Ascending aorta (tissue), 2 donors: ENCODE measurements around the gene ISG20L2. TPM values are rescaled to one million over a fixed set of nuclear protein-coding genes. Genes with fewer than 3 reads are reported as not detected.

Experiments
- DNase-seq, 2 donors: peaks; one replicate each; pipeline ENCODE4 v3.0.0-alpha.2; 2019; ENCODE audit warnings: low spot score in 2 of 2
- H3K27ac ChIP-seq, 2 donors: fragments of 200-600 bp; sonication (generic); one replicate each; pipeline ENCODE4 v1.5.1; 2016 to 2017; ENCODE audit warnings: mild to moderate bottlenecking in 1 of 2
- H3K27me3 ChIP-seq: fragments of 200-600 bp; sonication (generic); one replicate; pipeline ENCODE4 v1.5.1; 2017
- H3K36me3 ChIP-seq, 2 donors: fragments of 200-600 bp; sonication (generic); one replicate each; pipeline ENCODE4 v1.5.1; 2016
- H3K4me1 ChIP-seq, 2 donors: fragments of 200-600 bp; sonication (generic); one replicate each; pipeline ENCODE4 v1.5.1; 2016 to 2017; ENCODE audit warnings: mild to moderate bottlenecking in 1 of 2
- H3K4me3 ChIP-seq, 2 donors: fragments of 200-600 bp; sonication (generic); one replicate each; pipeline ENCODE4 v1.5.1; 2016 to 2017; ENCODE audit warnings: mild to moderate bottlenecking in 1 of 2
- H3K9me3 ChIP-seq, 2 donors: fragments of 200-600 bp; sonication (generic); one replicate each; pipeline ENCODE4 v1.5.1; 2016
- intact Hi-C: fragments of 100-400 bp; cut with DNase I; formaldehyde crosslinking; loops from one replicate; pipeline ENCODE4 v1.15.1; 2023
- total RNA-seq: library from RNA; depleted of rRNA; stranded (reverse); fragments of >200 nt; gene quantifications from one replicate; pipeline ENCODE4 v1.1.0, GENCODE V29; 2016
- TF ChIP-seq, protein P1 (sequence below), 3 experiments: fragments of 200-600 bp in 2 of 3; fragments of 450-650 bp in 1 of 3; sonication (generic) in 2 of 3; IDR thresholded peaks; one replicate each; pipeline ENCODE4 v1.5.1; 2016 to 2019; ENCODE audit warnings: antibody characterized with exemption in 3 of 3, mild to moderate bottlenecking in 1 of 3, moderate library complexity in 1 of 3

ISG20L2 gene
- total RNA-seq, 1 donor from 2014 or later: 7.8 TPM

DNA sequence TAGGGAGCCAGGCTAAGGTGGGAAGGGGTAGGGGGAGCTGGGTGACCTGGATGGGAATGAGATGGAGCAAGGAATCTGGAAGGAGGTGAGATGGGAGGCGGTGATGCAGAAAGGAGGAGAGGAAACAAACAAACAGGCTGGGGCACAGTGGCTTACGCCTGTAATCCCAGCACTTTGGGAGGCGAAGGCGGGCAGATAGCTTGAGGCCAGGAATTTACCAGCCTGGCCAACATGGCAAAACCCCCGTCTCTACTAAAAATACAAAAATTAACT, 33.9 kb downstream of the ISG20L2 start:
- intact Hi-C loops: loop anchor here (10.0 kb wide), 1 partner anchor 200 kb away; the partner anchor contains the start of gene PEAR1
- Histone ChIP-seq H3K27ac (no peak overlapping the region), H3K36me3 (no peaks in the 10 kb centered on the region), H3K4me1 (peaks cover 2 to 4% of the 10 kb centered on the region in 2 donors), H3K4me3 (no peak overlapping the region), H3K9me3 (no peaks in the 10 kb centered on the region), H3K27me3 (peaks cover 8% of the 10 kb centered on the region)
- no peak for DNase-seq
- TF ChIP-seq, protein P1, sequence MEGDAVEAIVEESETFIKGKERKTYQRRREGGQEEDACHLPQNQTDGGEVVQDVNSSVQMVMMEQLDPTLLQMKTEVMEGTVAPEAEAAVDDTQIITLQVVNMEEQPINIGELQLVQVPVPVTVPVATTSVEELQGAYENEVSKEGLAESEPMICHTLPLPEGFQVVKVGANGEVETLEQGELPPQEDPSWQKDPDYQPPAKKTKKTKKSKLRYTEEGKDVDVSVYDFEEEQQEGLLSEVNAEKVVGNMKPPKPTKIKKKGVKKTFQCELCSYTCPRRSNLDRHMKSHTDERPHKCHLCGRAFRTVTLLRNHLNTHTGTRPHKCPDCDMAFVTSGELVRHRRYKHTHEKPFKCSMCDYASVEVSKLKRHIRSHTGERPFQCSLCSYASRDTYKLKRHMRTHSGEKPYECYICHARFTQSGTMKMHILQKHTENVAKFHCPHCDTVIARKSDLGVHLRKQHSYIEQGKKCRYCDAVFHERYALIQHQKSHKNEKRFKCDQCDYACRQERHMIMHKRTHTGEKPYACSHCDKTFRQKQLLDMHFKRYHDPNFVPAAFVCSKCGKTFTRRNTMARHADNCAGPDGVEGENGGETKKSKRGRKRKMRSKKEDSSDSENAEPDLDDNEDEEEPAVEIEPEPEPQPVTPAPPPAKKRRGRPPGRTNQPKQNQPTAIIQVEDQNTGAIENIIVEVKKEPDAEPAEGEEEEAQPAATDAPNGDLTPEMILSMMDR (IDR thresholded peaks at IDR 0.05): no peak

DNA sequence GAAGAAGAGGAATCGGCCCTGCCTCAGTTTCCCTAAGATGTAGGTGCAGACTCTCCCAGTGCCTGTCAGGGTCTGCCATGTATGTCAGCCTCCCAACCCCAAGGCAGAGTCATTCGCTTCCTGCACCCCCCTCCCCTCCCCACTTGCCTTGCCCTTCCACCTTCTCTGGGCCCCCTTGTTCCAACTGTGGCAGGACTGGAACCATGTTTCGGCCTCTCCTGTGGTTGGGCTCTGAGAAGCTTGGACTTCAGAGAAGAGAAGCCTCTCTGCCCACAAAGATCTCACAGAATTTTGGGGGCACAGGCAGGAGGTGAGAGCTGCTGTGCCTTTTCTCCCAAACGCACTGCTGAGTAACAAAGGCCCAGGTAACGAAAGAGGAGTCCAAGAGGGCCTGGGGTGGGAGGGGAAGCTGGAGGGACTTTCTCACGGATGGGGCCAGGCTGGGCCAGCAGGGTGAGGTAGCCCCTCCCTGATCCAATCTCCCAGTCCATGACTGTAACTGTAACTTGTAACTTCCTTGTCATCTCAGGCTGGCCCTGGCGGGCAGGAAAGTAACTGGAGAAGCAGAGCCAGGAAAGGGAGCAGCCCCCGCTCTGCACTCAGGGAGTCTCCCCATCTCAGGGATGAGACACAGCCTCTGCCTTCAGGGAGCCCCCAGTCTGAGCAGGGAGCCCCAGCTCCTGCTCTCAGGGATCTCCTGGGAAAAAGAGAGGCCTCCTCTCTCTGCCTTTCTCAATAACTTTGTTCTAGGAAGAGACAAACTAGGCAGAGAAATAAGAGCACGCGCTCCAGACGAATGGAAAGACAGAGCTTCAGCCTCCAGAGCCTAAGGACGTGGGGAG, 34.5 kb downstream of the ISG20L2 start:
- Histone ChIP-seq H3K27me3 (peaks cover 8% of the 10 kb centered on the region), H3K4me1 (peaks cover 3 to 8% of the 10 kb centered on the region in 2 donors), H3K36me3 (no peaks in the 10 kb centered on the region), H3K27ac (no peak overlapping the region), H3K9me3 (no peaks in the 10 kb centered on the region), H3K4me3 (no peak overlapping the region)
- TF ChIP-seq, protein P1 (IDR thresholded peaks at IDR 0.05): no peak
- DNase-seq: no peak
- intact Hi-C loops: loop anchor here (10.0 kb wide), 1 partner anchor 201 kb away; the partner anchor contains the start of gene PEAR1

DNA sequence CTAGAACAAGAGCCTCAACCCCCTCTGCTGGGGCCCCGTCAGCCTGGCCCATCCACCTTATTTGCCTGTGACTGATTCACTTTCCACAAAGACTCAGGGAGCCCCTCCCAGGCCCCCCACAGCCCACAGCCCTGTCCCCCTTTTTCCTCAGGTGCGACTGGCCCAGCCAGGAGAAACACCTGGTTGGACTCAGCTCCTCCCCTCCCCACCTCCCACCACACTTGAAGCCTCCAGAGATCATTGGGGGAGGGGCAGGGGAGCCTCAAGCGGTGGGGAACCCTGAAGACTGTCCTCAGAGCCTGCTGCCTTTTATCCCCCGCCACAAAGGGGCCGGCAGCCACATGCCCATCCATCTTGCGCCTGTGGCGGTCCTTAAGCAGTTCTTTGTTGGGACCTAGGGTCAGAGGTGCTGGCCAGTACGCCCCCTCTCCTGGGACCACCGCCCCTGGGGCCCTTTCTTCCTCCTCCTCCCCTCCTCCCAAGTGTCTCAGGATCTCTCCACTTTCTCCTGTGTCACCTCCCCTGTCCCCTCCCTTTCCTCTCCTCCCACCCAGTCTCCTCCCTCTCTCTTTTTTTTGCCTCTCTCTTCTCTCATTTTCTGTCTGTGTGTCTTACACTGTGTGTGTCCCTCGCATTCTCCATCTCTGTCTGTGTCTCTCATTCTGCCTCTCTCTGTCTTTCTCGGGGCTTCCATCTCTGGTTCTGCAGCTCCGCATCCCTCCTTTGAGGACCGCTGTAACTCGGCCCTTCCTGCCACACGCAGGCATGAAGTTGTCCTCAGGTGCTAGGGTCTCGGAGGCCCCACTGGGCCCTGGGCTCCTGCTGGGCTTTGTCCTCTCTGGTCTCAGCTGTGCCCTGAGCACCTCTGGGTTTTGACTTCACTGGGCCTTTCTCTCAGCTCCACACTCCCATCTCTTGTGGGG, 35.4 kb downstream of the ISG20L2 start:
- Histone ChIP-seq H3K4me3 (no peak overlapping the region), H3K27ac (no peak overlapping the region), H3K36me3 (no peaks in the 10 kb centered on the region), H3K9me3 (no peaks in the 10 kb centered on the region), H3K27me3 (peaks cover 8% of the 10 kb centered on the region), H3K4me1 (peaks cover 3 to 8% of the 10 kb centered on the region in 2 donors)
- no peak for DNase-seq
- TF ChIP-seq, protein P1 (IDR thresholded peaks at IDR 0.05): no peak
- intact Hi-C loops: loop anchor here (10.0 kb wide), 1 partner anchor 202 kb away; the partner anchor contains the start of gene PEAR1

DNA sequence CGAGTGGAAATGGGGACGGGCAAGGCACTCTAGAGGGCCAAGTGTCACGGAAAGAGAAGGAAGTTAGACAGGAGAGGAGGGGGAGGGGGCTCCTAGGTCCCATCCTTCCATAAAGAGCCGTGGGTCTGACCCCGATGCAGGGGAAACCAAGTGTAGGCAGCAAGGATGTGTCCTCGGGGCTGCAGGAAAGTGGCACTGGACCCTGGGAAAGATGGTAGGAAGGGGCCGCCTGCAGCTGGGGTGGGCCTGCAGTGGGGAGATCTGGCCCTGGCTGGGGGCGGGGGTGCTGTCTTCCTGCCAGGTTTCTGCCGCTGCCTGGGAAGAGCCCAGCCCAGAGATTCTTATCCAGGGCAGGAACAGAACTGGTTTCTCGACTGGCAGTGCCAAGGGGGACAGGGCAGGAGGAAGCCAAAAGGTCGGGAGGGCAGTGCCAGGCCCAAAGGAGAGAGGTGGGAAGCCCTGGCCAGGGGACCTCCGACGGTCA, 36.1 kb downstream of the ISG20L2 start:
- DNase-seq: no peak
- Histone ChIP-seq H3K36me3 (no peaks in the 10 kb centered on the region), H3K27ac (no peak overlapping the region), H3K4me1 (peaks cover 3 to 8% of the 10 kb centered on the region in 2 donors), H3K4me3 (no peak overlapping the region), H3K9me3 (no peaks in the 10 kb centered on the region), H3K27me3 (peaks cover 8% of the 10 kb centered on the region)
- TF ChIP-seq, protein P1 (IDR thresholded peaks at IDR 0.05): no peak
- intact Hi-C loops: loop anchor here (10.0 kb wide), 1 partner anchor 202 kb away; the partner anchor contains the start of gene PEAR1

DNA sequence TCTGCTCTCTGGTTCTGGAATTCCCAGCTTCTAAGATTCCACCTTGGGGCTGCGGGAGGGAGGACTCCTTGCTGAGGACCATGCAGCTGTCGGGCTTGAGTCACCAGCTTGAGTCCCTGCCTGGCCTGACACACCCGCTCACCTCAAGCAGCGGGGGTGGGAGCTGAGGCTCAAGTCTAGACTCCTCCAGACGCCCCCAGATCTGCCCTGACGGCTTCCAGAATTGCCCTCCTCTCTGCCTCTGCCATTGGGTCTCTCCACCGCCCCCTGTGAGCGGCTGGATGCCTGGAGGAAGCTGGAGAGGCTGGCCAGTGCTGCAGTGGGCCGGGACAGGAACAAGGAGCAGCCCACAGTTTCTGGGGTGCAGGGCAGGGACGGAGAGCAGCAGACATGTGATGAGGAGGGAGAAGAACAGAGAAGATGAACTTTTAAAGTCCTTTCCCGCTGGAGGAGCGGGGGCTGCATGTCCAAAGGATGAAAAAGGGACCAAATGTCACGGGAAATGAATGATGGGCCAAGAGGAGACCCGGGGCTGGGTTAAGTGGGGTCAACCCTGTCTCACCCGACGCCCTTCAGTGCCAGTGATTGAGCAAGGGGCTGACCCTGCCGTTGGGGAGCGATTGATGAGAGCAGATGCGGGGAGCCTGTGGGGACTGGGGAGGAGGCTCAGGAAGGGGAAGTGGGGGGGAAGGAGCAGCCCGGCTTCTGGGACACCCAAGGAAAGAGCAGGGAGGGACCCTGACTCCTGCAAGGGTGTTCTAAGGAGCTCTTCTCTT, 36.7 kb downstream of the ISG20L2 start:
- intact Hi-C loops: loop anchor here (10.0 kb wide), 1 partner anchor 203 kb away; the partner anchor contains the start of gene PEAR1
- no peak for DNase-seq
- Histone ChIP-seq H3K9me3 (no peaks in the 10 kb centered on the region), H3K4me1 (peaks cover 3 to 8% of the 10 kb centered on the region in 2 donors), H3K4me3 (no peak overlapping the region), H3K27ac (no peak overlapping the region), H3K27me3 (peaks cover 8% of the 10 kb centered on the region), H3K36me3 (no peaks in the 10 kb centered on the region)
- TF ChIP-seq, protein P1 (IDR thresholded peaks at IDR 0.05): no peak
